Dedifferentiated amniotic fluid mesenchymal stem cell (primary cell): ENCODE data around the gene CTTNBP2.
"Not testable (repeated sequence)": the region's sequence is repeated elsewhere in the genome, so short reads cannot be mapped to it uniquely, and the experiment has no call there.

Experiments used
- DNase-seq: peaks from one replicate; pipeline ENCODE4 v3.0.0-alpha.2; 2016; ENCODE audit errors: extremely low spot score

Gene CTTNBP2

GRCh38 chr7:117737926-117738325 lies 135.3 kb downstream of the CTTNBP2 start:
- no peak for DNase-seq

DNA sequence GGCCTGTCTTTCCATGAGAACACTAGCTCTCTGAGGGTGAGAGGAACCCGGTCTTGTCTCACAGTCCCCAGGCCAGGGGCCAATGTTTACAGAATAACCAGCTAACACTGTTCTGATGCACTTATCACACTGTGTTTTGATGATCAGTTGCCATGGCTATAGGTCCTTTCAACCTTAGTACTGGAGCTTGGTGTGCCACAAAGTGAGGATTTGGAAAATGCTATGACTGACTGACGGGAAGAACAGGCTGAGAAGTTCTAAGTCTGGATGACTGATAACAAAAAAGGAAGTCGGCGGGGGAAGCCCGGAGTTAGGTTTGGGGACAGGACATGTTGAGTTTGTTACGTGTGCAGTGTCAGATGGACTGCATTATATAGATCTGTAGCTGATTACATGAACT lies 141.8 kb downstream of the CTTNBP2 start:
- no peak for DNase-seq

DNA sequence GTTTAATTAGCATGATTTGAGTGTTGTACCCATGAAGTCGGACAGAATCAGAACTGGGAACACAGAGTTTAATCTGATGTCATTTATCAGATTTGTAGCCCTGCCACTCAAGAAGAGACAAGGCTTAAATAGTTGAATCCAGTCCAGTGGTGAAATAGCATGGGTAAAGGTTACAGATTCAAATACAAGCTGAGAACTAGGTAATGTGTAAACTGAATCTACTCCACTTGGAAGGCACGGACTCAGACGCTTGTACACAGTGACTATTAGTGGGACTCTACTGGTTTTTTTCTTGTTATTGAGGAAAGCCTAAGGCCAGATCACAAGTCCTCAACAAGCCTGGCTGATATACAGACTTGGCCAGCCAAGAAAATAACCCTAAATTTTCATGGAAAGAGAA lies 142.9 kb downstream of the CTTNBP2 start:
- DNase-seq = no peak

DNA sequence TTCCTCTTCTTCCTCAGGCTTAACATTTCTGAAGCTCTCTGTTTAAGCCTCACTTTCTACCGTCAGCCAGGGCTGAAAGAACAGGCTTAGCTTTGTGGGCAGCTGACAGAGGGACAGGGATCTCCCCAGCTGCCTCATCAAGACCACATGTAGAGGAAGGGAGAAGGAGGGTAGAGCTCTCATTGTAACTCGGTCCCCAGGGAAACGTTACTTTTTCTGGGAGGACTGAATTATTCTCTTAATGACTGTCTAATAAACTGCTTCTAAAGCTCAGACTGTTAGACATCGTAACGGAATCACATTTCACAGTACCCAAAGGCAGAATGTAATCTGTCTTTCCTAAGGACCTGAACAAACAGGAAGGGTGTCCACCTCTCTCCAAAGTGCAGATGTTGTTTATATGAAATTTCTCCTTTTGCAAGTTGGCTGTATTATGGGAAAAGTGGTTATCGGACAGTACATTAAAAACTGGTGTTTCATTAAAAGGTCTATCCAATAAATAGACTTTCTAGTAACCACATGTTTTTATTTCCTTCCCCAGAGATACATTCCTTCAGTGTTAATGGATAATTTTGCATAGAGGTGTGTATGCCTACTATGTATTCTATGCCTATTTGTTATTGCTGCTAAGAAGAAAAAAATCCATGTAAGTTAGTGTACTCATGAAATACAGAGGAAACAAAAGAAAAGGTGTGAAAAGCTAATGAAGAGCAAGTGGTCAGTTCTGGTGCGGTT lies 144.2 kb downstream of the CTTNBP2 start:
- DNase-seq = no peak

GRCh38 chr7:117724898-117725297 lies 148.3 kb downstream of the CTTNBP2 start:
- DNase-seq = no peak

DNA sequence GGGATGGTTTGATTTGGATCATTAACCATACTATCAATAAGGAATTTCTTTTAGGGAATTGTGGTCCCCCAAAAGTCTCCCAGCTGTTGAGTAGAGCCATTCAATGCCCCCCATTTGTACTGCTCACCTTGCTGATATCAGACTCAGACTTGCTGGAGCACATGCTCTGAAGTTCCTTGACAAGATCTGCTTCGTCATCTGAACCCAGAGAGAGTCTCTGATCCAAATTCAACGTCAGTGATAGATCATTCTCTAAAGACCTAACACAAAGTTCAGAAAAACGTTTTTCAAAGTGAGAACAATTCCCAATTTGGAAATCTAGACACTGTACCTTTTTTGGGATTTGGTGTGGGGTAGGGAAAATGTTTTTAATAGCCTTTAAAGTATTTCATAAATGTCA lies 153.9 kb downstream of the CTTNBP2 start:
- DNase-seq = no peak

- no peak for DNase-seq
Observed at GRCh38 chr7:117718116-117718835, 155.0 kb downstream of the CTTNBP2 start.

DNA sequence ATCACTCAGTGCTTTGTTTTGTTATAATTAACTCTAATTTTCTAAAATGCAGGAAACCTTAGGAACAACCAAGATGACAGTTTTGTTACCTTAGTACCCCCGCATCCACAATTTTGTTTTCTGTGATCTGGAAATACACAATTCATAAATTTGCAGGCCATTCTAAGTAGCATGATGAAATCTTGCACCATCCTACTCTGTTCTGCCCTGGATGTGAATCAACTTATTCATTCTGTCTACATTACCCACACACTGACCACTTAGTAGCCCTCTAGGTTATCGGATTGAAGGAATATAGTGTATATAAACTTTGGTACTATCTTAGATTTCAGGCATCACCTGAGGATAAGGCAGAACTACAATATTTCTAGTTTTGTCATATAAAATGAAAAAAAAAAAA lies 155.9 kb downstream of the CTTNBP2 start:
- DNase-seq = no peak

DNA sequence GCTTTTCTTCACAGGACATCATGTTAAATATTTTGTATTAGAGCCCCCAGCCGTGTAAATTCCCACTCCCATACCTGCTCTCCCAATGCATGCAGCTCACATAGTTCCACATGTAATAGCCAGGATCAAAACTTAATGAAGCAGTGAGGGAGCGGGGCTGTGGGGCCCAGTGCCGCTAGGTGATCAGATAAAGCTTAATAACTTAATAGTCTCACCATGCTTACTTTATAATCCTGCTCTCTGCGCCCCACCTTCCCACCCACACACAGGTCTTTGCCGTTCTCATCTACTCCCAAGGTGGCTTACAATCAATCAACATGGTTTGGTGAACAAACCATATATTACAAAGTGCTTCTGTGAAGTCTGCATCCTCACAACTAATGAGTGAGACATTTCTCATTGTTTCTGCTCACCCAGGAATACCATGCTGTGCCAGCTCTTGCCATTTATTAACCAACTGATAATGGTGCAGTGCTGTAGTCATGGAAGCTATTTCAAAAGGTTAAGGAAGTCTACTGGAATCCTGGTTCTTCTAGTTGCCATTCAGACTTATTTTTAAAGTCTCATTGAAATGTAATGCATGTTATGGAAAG lies 156.4 kb downstream of the CTTNBP2 start:
- DNase-seq = no peak

DNA sequence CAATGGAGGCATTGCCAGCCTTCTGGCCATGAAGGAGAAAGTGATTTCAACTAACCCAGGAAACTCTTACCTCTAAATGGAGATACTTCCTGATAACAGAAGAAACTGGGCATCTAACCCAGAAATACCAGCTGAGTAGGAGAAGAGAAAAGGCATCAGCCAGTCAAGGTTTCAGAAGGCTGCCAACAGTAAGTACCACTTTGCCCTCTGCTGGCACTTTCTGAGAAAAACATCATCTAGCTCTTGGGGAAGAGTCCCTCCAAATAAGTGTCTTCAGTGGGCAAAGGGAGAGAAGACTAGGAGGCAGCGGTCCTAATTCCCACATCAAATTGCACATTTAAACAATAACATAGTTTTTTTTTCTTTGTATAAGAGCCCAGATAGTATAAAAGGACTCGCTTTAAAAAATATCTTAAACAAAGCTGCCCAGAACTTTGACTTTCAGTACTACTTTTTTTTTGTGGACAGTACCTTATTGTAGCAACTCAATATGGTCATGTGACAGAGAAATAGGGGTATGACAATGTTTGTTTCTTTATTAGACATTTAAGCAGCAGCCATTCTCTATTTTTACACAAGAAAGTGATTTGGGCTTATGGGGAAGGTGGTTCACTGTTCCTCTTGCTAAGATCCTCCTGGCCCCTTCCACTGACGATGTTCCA lies 157.3 kb downstream of the CTTNBP2 start:
- peak; percentile 82 for DNase-seq

DNA sequence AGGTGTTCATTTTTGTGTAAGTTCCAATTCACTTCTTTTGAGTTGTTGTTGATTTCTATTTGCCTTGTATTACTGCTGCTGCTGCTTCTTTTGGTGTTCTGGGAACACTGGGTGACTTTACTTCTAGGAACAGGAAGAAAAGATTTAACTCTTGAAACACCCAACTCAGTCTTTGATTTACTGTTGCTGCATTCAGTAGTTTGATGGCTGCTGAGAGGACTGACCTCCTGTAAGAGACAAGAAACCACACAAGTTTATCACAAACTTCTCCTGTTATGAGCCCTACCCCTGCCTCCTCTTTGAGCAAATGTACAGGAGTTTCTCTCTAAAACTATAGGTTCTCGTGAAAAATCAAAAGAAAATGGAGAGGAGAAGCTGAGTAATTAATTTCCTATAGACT lies 161.7 kb downstream of the CTTNBP2 start:
- no peak for DNase-seq

- DNase-seq = not testable (repeated sequence)
Observed at GRCh38 chr7:117708173-117708572, 165.1 kb downstream of the CTTNBP2 start.

DNA sequence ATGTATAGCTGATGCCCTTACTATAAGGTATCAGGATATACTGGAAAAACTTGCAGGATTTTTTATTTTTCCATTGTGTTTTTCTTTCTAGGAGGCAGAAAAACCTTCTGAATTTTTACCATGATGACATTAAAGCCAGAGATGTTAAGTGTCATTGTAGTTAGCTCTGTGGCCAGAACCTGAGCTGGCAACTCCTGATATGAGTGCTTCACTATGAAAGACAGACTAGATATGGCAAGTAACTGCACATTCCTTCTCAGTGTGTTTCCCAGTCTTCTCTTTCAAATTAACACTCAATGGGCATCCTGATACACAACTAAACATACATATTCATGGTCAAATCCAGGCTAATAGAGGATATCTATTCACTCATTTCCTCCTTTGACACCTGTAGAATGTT lies 166.2 kb downstream of the CTTNBP2 start:
- no peak for DNase-seq

GRCh38 chr7:117706210-117706609 lies 167.0 kb downstream of the CTTNBP2 start:
- DNase-seq = no peak

DNA sequence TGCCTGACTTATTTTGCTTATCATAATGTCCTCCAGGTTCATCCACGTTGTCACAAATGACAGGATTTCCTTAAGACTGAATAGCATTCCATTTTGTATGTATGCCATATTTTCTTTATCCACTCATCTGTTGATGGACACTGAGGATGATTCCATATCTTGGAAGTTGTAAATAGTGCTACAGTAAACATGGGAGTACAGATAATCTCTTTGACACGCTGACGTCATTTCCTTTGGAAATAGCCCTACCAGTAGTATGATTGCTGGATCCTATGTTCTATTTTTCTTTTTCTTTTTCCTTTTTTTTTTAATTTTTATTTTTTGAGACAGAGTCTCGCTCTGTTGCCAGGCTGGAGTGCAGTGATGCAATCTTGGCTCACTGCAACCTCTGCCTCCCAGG lies 167.6 kb downstream of the CTTNBP2 start:
- no peak for DNase-seq

GRCh38 chr7:117704063-117704462 lies 169.2 kb downstream of the CTTNBP2 start:
- no peak for DNase-seq

- no peak for DNase-seq
Observed at GRCh38 chr7:117698018-117698417, 175.2 kb downstream of the CTTNBP2 start.

DNA sequence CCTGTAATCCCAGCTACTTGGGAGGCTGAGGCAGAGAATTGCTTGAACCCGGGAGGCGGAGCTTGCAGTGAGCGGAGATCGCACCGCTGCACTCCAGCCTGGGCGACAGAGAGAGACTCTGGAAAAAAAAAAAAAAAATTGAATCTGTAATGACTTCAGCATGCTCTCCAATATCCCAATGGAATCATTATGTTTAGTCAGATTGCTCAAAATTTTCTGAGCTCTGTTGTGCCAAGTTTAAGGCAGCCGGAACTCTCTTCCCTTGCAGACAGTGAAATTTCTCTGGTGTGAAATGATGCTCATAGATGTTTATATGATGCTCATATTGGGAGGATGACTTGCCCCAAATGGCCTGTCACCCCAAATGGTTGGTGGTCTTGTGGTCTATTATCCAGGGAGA lies 180.9 kb downstream of the CTTNBP2 start:
- no peak for DNase-seq

- DNase-seq = no peak
Observed at GRCh38 chr7:117690147-117690546, 183.1 kb downstream of the CTTNBP2 start.

DNA sequence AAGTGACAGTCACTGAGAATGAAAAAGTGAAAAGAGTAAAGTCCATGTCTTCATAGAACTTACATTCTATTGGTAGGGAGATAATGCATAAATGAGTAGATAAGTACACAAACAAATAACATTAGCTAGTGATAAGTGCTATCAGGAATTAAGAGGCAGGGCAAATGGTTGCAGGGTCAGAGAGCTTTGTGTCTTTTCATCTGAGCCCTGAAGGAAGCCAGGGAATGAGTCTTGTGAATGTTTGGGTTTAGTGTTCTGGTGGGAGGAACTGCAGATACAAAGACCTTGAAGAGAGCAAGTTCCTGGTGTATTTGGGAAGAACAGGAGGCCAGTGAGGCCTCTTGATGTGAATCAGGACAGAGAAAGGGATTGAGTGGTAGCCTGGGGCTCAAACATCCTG lies 183.8 kb downstream of the CTTNBP2 start:
- DNase-seq = no peak

GRCh38 chr7:117688126-117688525 lies 185.1 kb downstream of the CTTNBP2 start:
- no peak for DNase-seq

GRCh38 chr7:117686311-117686935 lies 186.8 kb downstream of the CTTNBP2 start:
- DNase-seq = no peak
